GM23248 (cell line): Measurements from ENCODE around the gene SLC29A3. TPM values are rescaled to one million over a fixed set of nuclear protein-coding genes. Genes with fewer than 3 reads are reported as not detected.

Source experiments
- DNase-seq: peaks from one replicate; pipeline ENCODE4 v3.0.0-alpha.2; 2015
- H2AFZ ChIP-seq: fragments of 200-600 bp; sonication (generic); 2 replicates; pipeline ENCODE4 v1.6.1; 2016; ENCODE audit warnings: antibody characterized with exemption
- H3F3A ChIP-seq: fragments of 200-600 bp; sonication (generic); 2 replicates; pipeline ENCODE4 v1.6.1; 2016; ENCODE audit warnings: mild to moderate bottlenecking, antibody characterized with exemption, mixed run types; ENCODE audit not compliant: insufficient read depth
- H3K27ac ChIP-seq: fragments of 200-600 bp; sonication (generic); 2 replicates; pipeline ENCODE4 v1.5.1; 2016; ENCODE audit warnings: mild to moderate bottlenecking
- H3K27me3 ChIP-seq: fragments of 200-600 bp; sonication (generic); replicated peaks from 2 replicates; pipeline ENCODE4 v1.6.1; 2016; ENCODE audit warnings: mild to moderate bottlenecking; ENCODE audit not compliant: insufficient read depth
- H3K36me3 ChIP-seq: fragments of 200-600 bp; sonication (generic); 2 replicates; pipeline ENCODE4 v1.6.1; 2016; ENCODE audit warnings: low read depth, mild to moderate bottlenecking
- H3K4me1 ChIP-seq: fragments of 200-600 bp; sonication (generic); 2 replicates; pipeline ENCODE4 v1.6.1; 2016; ENCODE audit warnings: mild to moderate bottlenecking; ENCODE audit not compliant: insufficient read depth
- H3K4me2 ChIP-seq: fragments of 200-600 bp; sonication (generic); one replicate; pipeline ENCODE4 v1.6.1; 2016; ENCODE audit warnings: mild to moderate bottlenecking; ENCODE audit not compliant: unreplicated experiment
- H3K4me3 ChIP-seq: fragments of 200-600 bp; sonication (generic); 2 replicates; pipeline ENCODE4 v1.5.1; 2016; ENCODE audit warnings: mild to moderate bottlenecking
- H3K79me2 ChIP-seq: fragments of 200-600 bp; sonication (generic); 2 replicates; pipeline ENCODE4 v1.6.1; 2016; ENCODE audit warnings: mild to moderate bottlenecking; ENCODE audit not compliant: insufficient read depth
- H3K9ac ChIP-seq: fragments of 200-600 bp; sonication (generic); 2 replicates; pipeline ENCODE4 v1.6.1; 2016; ENCODE audit warnings: mild to moderate bottlenecking
- H3K9me2 ChIP-seq: fragments of 200-600 bp; sonication (generic); 2 replicates; pipeline ENCODE4 v1.6.1; 2016; ENCODE audit warnings: mixed run types, mild to moderate bottlenecking, moderate library complexity; ENCODE audit not compliant: insufficient read depth
- H3K9me3 ChIP-seq: fragments of 200-600 bp; sonication (generic); one replicate; pipeline ENCODE4 v1.6.1; 2017; ENCODE audit warnings: low read depth
- H4K20me1 ChIP-seq: fragments of 200-600 bp; sonication (generic); 2 replicates; pipeline ENCODE4 v1.6.0; 2016; ENCODE audit not compliant: insufficient read depth
- EZH2 ChIP-seq: fragments of 200-600 bp; sonication (generic); IDR thresholded peaks from 2 replicates; pipeline ENCODE4 v1.6.1; 2018; ENCODE audit warnings: antibody characterized with exemption, mild to moderate bottlenecking; ENCODE audit not compliant: insufficient read depth, poor library complexity, severe bottlenecking
- EZH2phosphoT487 ChIP-seq: fragments of 200-600 bp; sonication (generic); IDR thresholded peaks from 2 replicates; pipeline ENCODE4 v1.6.1; 2018; ENCODE audit warnings: antibody characterized with exemption, moderate library complexity, mild to moderate bottlenecking, low read depth; ENCODE audit not compliant: insufficient read depth
- WGBS, 2 experiments: methylation state at CpG; one replicate each; pipeline ENCODE4 v1.1.6; 2015 to 2017; ENCODE audit warnings: low lambda C conversion rate in 2 of 2, low coverage in 1 of 2; ENCODE audit errors: missing lambda C conversion rate in 2 of 2; 5-methylcytosine and 5-hydroxymethylcytosine counted together
- in situ Hi-C: fragments of 300-500 bp; cut with MboI; formaldehyde crosslinking; loops from 2 replicates; pipeline ENCODE4 v1.15.0; 2020
- polyA plus RNA-seq: library from polyadenylated mRNA; unstranded; fragments of >200 nt; fragmentation: Nextera tagmentation; extraction: Ambion mirVana; gene quantifications from 2 replicates; pipeline ENCODE4 v1.2.1, GENCODE V29; 2016
- total RNA-seq: library from RNA; depleted of rRNA; stranded (reverse); fragments of >200 nt; shearing (Covaris generic); gene quantifications from 2 replicates; pipeline ENCODE4 v1.2.3, GENCODE V29; 2014

SLC29A3 gene
- total and polyA plus RNA-seq, 2 experiments from 2014 or later, result 1.9 to 7.3 TPM

DNA sequence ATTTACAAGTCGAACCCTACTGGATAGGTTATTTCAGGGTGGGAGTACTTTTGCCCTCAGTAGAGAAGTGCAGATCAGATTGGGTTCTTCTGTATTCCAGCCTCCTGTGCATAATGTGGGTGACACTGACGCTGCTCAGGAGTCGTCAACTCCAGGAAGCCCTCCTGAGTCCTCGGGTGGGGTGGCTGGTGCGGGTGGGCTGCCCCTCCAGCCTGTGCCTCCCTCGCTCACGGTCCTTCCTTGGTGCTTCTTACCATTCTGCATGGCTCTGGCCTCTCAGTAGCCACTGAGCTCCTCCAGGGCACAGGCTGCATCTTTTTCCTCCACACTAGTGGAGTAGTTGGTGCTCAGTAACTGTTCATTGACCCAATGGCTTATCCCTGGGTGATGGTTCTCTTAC lies 82.0 kb downstream of the SLC29A3 start:
- in situ Hi-C loops, result no loop called here
- Histone ChIP-seq H3K27ac (no peak overlapping the region), H3K9ac (no peak overlapping the region), H3K4me3 (no peak overlapping the region), H3K9me3 (no peaks in the 10 kb centered on the region), H3K27me3 (peaks cover 73% of the 10 kb centered on the region), H3K4me2 (no peak overlapping the region), H4K20me1 (no peaks in the 10 kb centered on the region), H3K4me1 (no peaks in the 10 kb centered on the region), H3K36me3 (no peaks in the 10 kb centered on the region), H3K9me2 (no peaks in the 10 kb centered on the region), H3K79me2 (no peaks in the 10 kb centered on the region), H3F3A (no peaks in the 10 kb centered on the region), H2AFZ (no peak overlapping the region)
- WGBS, 2 experiments, result 54 to 65% methylated on average over 7 of the region's 7 CpGs
- no peak for DNase-seq
- TF ChIP-seq EZH2, result no peak

DNA sequence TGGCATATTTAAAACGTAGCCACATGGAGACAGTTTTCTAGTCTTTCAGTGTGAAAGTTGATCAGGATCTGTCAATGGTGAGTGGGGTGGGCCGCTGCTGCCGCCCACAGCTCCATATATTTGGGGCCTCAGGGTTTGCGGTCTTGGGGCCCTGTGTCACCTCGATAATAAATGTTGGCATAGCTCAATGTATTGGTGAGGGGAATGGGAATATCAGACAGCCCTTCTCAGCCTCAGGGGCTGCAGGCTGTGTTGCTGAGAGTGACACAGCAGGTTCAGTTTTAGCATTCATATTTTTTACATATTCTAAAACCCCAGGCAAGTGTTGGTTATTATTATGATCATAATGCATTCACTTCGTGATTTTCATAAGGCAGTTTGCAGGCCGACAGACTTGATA lies 82.9 kb downstream of the SLC29A3 start:
- no peak overlapping the region for H3K9ac ChIP-seq
- H3K79me2 ChIP-seq, result no peaks in the 10 kb centered on the region
- no peak overlapping the region for H3K4me3 ChIP-seq
- no peaks in the 10 kb centered on the region for H3F3A ChIP-seq
- no peaks in the 10 kb centered on the region for H3K36me3 ChIP-seq
- peaks cover 78% of the 10 kb centered on the region for H3K27me3 ChIP-seq
- H3K27ac ChIP-seq, result no peak overlapping the region
- no peak overlapping the region for H2AFZ ChIP-seq
- in situ Hi-C loops, result no loop called here
- H3K4me1 ChIP-seq, result no peaks in the 10 kb centered on the region
- H3K9me3 ChIP-seq, result no peaks in the 10 kb centered on the region
- no peak for TF ChIP-seq EZH2
- TF ChIP-seq EZH2phosphoT487, result no peak
- no peaks in the 10 kb centered on the region for H4K20me1 ChIP-seq
- H3K4me2 ChIP-seq, result no peak overlapping the region
- no peaks in the 10 kb centered on the region for H3K9me2 ChIP-seq
- 63 to 67% methylated on average over 7 of the region's 7 CpGs for WGBS, 2 experiments
- DNase-seq, result no peak

DNA sequence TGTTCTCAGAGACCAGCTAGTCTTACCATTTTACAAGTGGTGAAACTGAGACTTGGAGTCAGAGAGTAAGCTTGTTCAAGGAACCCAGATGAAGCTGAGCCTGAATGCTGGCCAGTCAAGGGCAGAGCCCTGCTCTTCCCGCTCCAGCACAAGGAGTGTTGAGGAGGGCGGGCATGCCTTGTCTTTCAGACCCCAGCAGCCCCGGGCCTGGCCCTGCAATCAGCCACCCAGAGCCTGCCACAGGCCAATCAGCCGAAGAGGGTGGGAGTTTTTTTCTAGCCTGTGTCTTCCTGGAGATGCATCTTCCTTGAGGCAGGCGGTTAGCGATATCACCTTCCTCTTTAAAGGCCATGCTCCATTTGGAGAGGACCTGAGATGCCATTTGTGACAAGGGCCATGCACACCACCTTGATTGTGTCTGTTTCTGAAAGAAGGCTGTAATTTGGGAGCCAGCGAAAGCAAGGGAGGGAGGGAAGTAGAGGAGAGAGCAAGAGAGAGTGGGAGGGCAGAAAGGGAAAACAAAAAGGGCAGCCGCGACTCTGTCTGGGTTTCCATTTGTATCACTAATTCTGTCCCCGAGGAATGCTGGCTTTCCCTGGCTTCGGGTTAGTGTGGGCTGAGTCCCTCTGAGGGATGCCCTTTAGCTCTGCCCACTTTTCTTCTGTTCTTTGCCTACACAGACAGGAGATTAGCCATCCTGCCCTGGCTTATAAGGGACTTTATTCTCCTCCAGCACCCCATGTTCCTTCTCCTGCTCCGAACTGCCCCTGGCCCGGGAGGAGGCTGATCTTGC lies 85.6 kb downstream of the SLC29A3 start:
- Histone ChIP-seq H3K36me3 (no peaks in the 10 kb centered on the region), H3K4me3 (no peak overlapping the region), H3K4me2 (no peak overlapping the region), H3K9me3 (no peaks in the 10 kb centered on the region), H3K27me3 (peaks cover 65% of the 10 kb centered on the region), H4K20me1 (no peaks in the 10 kb centered on the region), H3K27ac (no peak overlapping the region), H3F3A (no peaks in the 10 kb centered on the region), H3K4me1 (no peaks in the 10 kb centered on the region), H3K9ac (no peak overlapping the region), H3K9me2 (no peaks in the 10 kb centered on the region), H3K79me2 (no peaks in the 10 kb centered on the region), H2AFZ (no peak overlapping the region)
- no peak for DNase-seq
- in situ Hi-C loops, result no loop called here
- TF ChIP-seq EZH2phosphoT487 (no peak), EZH2 (no peak)
- WGBS, 2 experiments, result 52 to 58% methylated on average over 13 of the region's 13 CpGs

DNA sequence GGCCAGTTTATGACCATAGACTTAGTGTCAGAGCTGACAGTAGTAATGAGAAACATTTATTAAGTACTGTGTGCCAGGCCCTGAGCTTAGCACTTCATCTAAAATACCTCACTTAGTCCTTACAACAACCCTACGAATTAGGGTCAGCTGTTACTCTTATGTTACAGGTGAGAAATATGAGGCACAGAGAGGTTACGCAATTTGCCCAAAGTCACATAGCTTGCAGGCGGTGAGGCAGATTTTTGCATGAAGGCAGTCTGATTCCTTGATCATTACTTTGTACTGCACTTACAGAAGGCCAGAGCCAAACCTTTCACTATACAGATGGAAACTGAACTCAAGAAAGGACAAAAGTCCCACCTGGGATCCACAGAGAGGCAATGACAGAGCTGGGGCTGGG lies 87.8 kb downstream of the SLC29A3 start:
- no peak overlapping the region for H2AFZ ChIP-seq
- H3K9me3 ChIP-seq, result no peaks in the 10 kb centered on the region
- no peaks in the 10 kb centered on the region for H4K20me1 ChIP-seq
- no peaks in the 10 kb centered on the region for H3F3A ChIP-seq
- no peak overlapping the region for H3K27ac ChIP-seq
- no peak overlapping the region for H3K4me3 ChIP-seq
- in situ Hi-C loops, result no loop called here
- H3K79me2 ChIP-seq, result no peaks in the 10 kb centered on the region
- H3K4me2 ChIP-seq, result no peak overlapping the region
- 79 to 86% methylated on average over 3 of the region's 3 CpGs for WGBS, 2 experiments
- no peaks in the 10 kb centered on the region for H3K36me3 ChIP-seq
- H3K9ac ChIP-seq, result no peak overlapping the region
- no peaks in the 10 kb centered on the region for H3K9me2 ChIP-seq
- no peaks in the 10 kb centered on the region for H3K4me1 ChIP-seq
- no peak for TF ChIP-seq EZH2phosphoT487
- no peak for TF ChIP-seq EZH2
- no peak for DNase-seq
- H3K27me3 ChIP-seq, result peaks cover 45% of the 10 kb centered on the region
